WI38 (cell line): ENCODE measurements around the gene LLGL1.

Source experiments
- H3K4me3 ChIP-seq: 2 replicates; pipeline ENCODE4 v1.5.1; 2011; ENCODE audit warnings: low read depth, mild to moderate bottlenecking, control low read depth, low read length
- TF ChIP-seq, protein P1 (sequence below): IDR thresholded peaks from 2 replicates; pipeline ENCODE4 v1.5.1; 2012; ENCODE audit warnings: low read depth, mild to moderate bottlenecking, control low read depth, low read length

Gene LLGL1

DNA sequence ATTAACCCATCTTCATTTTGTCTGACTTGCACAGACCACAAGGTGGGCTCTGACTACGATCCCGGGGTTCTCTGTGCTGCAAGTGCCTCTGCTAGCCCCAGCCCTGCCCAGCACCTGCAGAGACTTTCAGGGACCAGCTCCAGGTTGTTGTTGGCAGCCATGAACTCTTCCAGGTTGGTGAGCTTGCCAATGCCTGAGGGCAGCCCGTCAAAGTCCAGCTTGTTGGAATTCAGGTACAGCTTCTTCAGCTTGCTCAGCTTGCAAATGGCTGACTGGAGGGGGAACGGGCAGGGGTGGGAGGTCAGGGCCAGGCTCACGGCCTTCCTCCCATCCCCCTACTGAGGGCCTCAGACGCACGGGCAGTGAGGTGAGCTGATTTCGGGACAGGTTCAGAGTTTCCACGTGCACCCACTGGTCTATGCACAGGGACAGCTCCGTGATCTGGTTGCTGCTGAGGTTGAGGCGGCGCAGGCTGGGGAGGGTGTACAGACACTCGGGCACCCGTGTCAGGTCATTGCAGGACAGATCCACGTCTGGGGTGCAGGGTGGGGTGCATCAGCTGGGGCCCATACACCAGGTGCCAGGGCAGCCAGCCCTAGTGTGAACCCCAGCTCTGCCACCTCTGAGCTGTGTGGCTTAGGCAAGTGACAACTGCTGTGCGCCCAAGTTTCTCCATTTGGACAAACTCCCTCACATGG is 27.9 kb downstream of the LLGL1 start:
- TF ChIP-seq, protein P1, sequence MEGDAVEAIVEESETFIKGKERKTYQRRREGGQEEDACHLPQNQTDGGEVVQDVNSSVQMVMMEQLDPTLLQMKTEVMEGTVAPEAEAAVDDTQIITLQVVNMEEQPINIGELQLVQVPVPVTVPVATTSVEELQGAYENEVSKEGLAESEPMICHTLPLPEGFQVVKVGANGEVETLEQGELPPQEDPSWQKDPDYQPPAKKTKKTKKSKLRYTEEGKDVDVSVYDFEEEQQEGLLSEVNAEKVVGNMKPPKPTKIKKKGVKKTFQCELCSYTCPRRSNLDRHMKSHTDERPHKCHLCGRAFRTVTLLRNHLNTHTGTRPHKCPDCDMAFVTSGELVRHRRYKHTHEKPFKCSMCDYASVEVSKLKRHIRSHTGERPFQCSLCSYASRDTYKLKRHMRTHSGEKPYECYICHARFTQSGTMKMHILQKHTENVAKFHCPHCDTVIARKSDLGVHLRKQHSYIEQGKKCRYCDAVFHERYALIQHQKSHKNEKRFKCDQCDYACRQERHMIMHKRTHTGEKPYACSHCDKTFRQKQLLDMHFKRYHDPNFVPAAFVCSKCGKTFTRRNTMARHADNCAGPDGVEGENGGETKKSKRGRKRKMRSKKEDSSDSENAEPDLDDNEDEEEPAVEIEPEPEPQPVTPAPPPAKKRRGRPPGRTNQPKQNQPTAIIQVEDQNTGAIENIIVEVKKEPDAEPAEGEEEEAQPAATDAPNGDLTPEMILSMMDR = no peak

DNA sequence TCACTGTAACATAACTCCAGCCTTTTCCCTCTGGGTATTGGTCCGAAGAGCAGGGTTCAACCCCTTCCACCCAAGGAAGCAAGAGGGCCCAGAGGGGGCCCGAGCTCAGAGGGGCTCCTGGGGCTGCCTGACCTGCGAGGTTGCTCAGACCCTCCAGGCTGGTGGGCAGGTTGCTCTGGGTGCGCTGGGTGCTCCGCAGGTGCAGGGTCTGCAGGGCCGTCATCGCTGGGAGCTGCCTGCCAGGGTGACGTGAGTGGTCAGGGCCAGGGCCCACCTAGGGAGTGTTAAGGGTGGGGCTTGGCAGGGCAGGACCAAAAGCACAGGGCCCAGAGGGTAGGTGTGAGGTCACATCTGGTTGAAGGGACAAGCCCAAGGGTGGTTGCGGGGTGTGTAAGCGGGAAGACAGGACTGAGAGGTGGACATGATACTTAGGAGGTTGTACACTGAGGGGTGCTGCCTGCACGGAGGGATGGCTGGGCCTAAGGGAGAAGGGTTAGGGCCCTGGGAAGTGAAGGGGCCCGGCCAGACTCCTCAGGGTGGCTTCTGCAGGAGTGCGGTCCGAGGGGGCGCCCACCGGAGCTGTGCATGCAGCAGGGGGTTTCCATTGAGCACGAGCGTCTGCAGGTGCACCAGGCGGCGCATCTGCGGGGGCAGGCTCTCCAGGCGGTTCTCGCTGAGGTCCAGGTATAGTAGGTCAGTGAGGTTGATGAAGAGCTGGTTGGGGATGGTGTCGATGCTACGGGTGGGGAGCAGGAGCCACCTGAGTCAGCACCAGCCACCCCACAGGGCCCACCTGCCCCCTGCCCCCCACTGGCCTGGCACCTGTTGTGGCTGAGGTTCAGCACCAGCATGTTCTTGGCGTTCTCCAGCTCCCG is 28.7 kb downstream of the LLGL1 start:
- no peak overlapping the region for H3K4me3 ChIP-seq
- TF ChIP-seq, protein P1 = no peak

More for the DNA sequence above, 27.9 kb downstream of the LLGL1 start:
- no peak overlapping the region for H3K4me3 ChIP-seq

DNA sequence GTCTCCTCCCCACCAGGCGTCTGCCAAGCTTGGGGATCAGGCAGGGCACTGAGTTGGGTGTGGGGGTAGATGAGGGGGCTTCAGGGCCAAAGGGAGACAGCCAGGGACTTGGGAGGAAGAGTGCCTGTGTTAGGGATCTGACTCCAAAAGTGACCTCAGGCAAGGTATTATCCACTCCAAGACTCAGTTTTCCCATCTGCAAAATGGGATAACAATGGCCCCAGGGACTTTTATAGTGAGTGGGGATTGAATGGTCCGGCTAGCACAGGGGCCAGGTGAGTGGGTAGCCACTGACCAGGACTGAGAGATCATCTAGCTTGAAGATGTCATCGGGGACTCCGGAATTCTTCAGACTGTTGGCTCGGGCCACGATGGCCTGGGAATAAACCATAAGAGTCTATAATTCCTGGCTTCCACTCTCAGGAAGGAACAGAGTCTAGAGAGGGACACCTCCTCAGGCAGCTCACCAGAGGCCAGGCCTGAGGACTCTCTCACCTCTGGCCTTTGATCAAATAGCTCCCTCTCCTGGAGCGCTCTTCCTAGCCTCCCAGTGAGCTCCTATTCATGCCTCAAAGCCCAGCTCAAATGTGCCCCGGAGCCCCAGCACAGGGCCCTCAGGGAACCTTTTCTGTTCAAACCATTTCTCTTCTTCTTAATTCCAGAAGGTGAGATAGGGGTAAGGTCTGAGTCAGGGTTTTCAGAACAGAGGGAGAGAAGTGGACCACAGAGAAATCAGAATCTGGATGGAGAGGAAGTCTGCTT is 29.6 kb downstream of the LLGL1 start:
- TF ChIP-seq, protein P1 = no peak
- H3K4me3 ChIP-seq = no peak overlapping the region

DNA sequence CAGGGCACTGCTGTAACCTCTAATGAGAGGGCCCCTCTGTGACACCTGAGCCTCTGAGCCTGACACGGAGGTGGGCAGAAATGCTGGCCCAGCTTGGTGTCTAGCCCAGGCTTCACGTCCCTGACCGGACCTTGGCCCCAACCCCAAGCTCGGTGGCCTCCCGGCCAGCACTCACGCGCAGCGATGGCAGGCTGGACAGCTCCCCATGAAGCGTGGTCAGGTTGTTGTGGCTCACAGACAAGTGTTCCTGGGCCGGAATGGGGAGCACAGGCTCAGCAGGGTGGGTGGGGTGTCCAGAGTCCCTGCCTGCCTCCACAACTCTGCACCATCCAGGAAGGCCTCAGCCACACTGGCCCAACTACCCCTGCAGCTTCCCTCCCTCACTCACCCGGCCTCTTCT is 30.9 kb downstream of the LLGL1 start:
- H3K4me3 ChIP-seq = no peak overlapping the region
- TF ChIP-seq, protein P1 = no peak

DNA sequence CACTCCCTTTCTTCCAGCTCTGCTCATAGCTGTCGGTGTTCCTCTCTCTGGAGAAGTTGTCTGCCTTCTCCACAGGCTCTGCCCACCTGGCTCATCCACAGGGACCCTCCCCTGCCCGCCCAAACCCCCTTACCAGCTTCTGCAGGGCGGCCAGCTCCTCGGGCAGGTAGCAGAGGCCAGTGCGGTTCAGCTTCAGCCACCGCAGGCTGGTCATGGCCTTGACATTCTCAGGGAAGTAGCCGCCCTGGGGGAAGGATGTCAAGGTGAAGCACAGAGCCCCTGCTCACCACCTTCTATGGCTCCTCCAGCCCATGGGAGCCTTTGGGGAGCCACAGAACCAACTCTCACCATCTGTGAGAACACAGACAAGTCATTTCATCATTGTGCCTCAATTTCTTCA is 31.3 kb downstream of the LLGL1 start:
- H3K4me3 ChIP-seq = peak overlapping the region; percentile 90
- TF ChIP-seq, protein P1 = no peak

DNA sequence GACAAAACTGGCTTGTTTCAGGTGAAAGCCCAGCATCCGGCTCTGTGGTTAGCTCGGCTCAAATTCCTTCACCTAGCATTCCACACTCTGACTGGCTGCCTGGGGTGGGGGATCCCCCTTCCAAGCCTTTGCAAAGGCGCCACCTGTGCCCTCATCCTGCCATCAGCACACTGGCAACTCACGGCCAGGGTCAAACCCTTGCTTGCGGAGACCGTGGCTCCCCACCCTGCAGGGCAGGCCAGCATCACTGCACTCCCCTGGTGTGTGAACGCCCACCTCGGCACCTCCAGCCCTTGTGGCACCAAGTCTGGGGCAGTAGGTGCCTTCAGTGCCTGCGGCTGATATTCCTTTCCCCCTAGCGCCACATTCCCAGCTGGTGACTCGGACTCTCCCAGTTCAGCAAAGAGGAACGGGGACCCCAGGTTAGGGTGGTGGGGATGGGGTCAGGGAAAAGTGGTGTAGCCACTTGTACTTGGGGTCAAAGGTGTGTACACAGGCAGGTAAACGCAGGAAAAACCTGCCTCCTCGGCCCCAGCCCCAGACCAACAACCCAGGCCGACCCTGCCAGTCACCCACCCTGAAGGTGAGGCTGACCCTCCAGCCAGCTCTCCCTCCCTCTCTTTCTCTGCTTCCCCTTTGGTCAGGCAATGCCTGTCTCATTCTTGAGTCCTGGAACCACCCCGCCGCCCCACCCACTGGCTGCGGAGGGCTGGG is 32.0 kb downstream of the LLGL1 start:
- peak overlapping the region; percentile 90 for H3K4me3 ChIP-seq
- TF ChIP-seq, protein P1 = no peak
